HG02588 (cell line): ENCODE results near the gene TERF2IP.

Source experiments
- ATAC-seq: cut with Tn5 transposase; IDR thresholded peaks from one replicate; pipeline ENCODE4 v1.9.1; 2021; ENCODE audit warnings: mild to moderate bottlenecking, moderate library complexity; ENCODE audit not compliant: unreplicated experiment

TERF2IP gene

DNA sequence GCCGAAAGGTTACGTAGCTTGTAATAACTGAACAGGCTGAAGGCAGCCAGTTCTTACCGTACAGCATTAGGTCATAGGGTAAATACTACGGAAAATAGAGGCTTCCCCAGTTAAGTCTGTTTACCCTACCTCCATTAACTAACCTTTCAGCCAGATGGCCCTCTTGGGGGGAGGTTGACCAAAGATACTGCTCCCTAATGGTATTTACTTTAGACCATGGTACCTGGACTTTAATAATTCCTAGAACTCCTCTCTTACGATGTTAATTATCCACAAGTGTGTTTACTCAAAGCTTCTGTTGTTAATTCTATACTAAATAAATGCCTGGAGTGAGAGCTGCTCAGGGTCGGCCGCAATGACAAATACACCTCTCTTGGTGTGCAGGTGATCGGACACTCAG, 14.7 kb upstream of the TERF2IP start:
- no peak for ATAC-seq

- no peak for ATAC-seq
These were observed 12.5 kb upstream of the TERF2IP start for GRCh38 chr16:75635036-75635435.

DNA sequence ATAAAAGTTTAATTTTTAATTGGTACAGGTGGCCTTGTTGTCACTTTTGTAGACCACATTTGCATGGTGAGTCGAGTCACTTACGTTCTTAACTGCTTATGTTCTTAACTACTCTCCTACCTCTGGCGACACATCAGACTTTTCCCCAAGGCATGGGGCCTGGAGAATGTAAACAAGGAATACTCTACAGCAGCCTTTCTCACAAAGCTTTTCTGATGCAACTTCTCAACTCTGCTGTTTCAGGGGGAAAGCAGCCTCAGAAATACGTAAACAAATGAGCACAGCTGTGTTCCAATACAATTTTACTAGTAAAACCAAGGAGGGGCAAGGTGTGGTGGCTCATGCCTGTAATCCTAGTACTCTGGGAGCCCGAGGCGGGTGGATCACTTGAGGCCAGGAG, 7.0 kb upstream of the TERF2IP start:
- ATAC-seq: no peak

GRCh38 chr16:75644240-75645012, 3.1 kb upstream of the TERF2IP start:
- no peak for ATAC-seq

DNA sequence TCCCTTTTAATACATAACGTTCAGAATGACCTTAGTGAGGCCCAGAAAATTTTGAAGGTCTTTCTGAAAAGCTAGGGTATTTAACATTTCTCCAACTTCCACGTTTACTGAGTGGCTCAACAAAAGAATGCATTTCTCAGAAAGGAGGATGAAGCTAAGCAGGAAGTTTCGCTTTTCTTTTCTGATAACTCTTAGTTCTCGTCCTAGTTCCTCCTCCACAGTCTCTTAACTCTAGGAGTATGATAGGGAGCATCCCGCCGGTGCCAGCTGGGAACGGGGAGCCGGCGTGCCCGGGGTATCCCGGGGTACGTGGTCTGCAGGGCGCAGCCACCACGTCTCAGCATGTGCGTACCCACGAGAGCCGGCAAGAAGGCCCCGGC, 471 bp upstream of the TERF2IP start:
- ATAC-seq: peak; percentile 21

DNA sequence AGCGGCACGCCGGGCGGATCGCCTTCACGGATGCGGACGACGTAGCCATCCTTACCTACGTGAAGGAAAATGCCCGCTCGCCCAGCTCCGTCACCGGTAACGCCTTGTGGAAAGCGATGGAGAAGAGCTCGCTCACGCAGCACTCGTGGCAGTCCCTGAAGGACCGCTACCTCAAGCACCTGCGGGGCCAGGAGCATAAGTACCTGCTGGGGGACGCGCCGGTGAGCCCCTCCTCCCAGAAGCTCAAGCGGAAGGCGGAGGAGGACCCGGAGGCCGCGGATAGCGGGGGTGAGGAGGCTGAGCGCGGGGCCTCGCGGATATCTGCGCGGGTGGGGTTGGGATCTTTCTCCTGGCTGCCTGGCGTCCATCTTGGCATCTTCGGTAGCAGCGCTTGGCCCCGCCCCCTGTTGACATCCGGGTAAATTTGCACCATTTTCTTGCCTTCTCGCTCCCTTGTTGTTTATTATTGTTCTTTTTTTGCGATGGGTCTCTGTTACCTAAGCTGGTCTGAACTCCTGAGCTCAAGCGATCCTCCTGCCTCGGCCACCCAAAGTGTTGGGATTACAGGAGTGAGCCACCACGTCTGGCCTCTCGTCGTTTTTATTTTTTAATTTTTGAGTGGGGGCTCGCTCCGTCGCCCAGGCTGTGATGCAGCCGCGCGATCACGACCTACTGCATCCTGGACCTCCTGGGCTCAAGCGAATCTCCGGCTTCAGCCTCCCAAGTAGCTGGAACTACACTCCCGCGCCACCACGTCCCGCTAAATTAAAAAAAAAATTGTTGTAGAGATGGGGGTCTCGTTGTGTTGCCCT, 898 bp downstream of the TERF2IP start:
- peak; percentile 29 for ATAC-seq

DNA sequence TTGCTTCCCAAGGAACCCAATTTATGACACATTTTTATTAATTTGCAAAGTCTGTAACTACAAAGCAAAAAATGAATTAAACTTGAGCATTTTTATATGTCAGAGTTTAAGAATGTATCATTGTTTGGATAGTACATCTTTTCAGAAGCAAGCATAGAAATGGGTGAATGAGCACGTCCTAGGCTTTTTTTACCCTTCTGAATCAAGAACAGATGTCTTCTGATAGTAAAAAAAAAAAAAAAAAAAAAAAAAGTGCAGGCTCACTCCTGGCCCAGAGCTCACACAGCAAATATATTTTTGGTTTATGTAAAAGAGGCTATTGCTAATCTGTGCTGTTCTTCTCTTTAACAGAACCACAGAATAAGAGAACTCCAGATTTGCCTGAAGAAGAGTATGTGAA, 6.3 kb downstream of the TERF2IP start:
- ATAC-seq: no peak

DNA sequence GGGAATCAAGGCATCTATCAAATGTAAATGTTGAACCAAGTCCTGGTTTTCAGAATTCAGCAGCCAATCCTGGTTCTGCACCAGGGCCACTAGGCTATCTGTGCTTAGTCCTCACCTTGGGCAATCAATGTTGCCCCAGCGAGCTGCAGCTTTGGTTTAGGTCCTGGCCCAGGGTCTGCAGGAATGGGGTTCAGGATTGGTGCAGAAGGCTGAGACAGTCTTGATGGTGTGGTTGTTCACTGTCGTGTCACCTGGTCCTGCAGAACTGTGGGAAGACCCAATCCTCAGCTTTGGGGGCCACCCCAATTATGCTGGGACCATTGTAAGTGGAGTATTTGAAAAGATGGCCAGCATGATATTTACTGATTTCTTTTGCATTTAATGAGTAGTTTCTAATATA, 10.6 kb downstream of the TERF2IP start:
- no peak for ATAC-seq

- no peak for ATAC-seq
These were observed 12.7 kb downstream of the TERF2IP start for GRCh38 chr16:75660321-75660720.

- ATAC-seq: no peak
These were observed 13.2 kb downstream of the TERF2IP start for GRCh38 chr16:75660726-75661302.

GRCh38 chr16:75667503-75667902, 19.9 kb downstream of the TERF2IP start:
- ATAC-seq: no peak

- ATAC-seq: no peak
These were observed 29.3 kb downstream of the TERF2IP start, which contains the start of gene CPHXL2 for GRCh38 chr16:75676909-75677308. Gene CPHXL2 (minus strand): TSS chr16:75677009. CDS start chr16:75676999, 10 bp downstream.

DNA sequence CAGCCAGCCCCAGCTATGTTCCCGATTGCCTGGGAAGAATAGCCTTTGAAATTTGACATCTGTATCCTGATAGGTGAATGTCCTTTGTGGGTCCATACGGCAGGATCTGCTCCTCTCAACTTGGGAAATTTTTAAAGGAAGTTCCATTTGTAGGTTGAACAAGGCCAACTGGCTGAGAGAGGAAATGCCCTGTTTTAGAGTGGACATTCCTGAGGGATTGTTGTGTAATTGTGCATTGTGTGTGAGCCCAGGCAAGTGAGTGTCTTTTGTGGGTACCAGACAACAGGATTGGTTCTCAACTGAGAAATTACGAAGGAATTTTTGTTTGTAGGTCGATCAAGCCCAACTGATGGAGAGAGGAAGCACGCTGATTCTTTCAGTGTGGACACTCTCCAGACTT, 31.8 kb downstream of the TERF2IP start:
- ATAC-seq: no peak

DNA sequence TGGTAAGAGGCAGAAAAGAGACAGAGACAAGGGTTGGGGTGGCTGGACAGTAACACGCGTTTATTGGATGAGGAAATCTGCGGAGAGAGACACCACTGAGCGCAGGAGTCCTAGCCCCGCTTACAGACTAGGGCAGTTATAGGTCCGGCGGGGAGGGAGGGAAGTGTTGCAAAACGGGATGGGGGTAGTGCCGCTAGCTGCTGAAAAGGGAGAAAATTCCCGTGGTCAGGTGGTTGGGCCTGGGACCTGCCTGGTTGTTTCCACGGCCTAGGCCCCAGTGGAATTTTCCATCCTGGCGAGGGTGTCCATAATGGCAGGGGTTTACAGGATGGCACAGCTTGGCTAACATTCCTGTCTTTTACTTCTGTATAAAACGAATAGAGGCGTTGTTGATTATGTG, 34.7 kb downstream of the TERF2IP start:
- no peak for ATAC-seq

DNA sequence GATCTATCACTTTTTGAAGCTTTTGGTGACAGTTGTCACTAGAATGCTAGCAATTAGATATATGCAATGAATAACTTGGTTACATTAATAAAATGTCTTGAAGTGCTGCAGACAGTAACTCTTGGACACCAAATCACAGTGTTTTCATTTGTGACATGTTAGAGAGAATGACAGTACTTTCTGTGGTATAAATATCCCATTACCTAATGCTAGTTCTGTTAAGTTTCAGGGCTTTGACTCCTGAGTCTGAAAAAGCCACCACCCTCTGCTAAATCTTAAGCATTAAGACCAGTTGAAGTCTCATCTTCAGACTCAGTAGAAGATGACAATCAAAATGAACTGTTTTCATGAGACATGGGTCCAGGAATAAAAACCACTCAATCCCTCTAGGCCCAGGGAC, 39.8 kb downstream of the TERF2IP start:
- no peak for ATAC-seq

DNA sequence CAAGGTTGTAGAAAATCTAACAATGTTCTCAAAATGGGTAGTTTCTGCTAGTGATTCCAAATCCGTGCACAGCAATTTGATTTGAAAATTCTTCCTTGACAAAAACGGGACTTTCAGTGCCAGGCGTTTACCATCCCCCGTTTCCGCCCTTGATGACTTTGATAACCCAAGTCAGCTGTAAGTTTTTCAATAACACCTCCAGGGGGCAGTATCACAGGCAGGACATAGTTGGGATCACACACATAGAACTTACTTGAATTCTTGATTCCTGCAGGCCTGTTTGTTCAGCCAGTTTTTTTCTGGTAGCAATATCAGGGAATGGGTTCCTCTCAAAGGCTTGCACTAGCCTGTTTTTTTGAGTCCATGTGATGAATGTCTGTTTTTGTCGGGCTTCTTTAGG, 48.1 kb downstream of the TERF2IP start:
- ATAC-seq: no peak

DNA sequence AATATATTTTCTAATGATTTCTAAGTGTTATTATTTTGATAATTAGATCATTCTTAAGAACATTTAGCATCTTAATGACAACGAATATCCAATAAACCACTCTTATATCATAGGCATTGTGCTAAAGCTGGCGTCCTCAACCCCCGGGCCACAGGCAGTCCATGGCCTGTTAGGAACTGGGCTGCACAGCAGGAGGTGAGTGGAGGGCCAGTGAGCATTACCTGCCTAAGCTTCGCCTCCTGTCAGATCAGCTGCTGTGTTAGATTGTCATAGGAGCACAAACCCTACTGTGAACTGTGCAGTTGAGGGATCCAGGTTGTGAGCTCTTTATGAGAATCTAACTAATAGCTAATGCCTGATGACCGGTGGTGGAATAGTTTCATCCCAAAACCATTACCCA, 50.0 kb downstream of the TERF2IP start:
- no peak for ATAC-seq

GRCh38 chr16:75701361-75701760, 53.8 kb downstream of the TERF2IP start, which contains the start of gene DUXB:
Gene DUXB (minus strand): TSS chr16:75701461. CDS start chr16:75701418, 43 bp downstream.
- no peak for ATAC-seq

- ATAC-seq: no peak
These were observed 54.7 kb downstream of the TERF2IP start for GRCh38 chr16:75702242-75702641.

- ATAC-seq: no peak
These were observed 55.7 kb downstream of the TERF2IP start for GRCh38 chr16:75703306-75703705.
